ENCODE results near the gene UGT8.

DNA sequence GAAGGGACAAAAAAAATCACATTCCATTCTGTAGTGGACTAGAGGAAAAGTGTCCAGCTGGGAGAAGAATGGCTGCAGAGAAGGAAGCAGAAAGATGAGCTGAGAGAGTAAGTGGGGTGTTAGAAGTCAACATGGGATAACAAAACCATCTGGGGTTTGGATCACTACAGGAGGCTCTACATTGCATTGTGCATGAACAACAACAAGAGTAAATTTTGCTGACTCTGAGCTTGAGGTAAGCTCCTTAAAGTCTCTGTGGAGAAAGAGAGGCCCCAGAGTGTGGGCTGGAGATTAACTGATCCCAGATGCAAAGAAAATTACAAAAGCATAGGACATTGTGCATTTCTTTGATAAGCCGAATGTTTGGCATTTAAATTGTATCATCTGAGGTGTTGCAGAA, 128.9 kb downstream of the UGT8 start:
- TF ChIP-seq EZH2 (IDR thresholded peaks at IDR 0.05; ENCODE audit: borderline replicate concordance, low read length): no peak
- TF ChIP-seq, protein P1, sequence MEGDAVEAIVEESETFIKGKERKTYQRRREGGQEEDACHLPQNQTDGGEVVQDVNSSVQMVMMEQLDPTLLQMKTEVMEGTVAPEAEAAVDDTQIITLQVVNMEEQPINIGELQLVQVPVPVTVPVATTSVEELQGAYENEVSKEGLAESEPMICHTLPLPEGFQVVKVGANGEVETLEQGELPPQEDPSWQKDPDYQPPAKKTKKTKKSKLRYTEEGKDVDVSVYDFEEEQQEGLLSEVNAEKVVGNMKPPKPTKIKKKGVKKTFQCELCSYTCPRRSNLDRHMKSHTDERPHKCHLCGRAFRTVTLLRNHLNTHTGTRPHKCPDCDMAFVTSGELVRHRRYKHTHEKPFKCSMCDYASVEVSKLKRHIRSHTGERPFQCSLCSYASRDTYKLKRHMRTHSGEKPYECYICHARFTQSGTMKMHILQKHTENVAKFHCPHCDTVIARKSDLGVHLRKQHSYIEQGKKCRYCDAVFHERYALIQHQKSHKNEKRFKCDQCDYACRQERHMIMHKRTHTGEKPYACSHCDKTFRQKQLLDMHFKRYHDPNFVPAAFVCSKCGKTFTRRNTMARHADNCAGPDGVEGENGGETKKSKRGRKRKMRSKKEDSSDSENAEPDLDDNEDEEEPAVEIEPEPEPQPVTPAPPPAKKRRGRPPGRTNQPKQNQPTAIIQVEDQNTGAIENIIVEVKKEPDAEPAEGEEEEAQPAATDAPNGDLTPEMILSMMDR (IDR thresholded peaks at IDR 0.05; ENCODE audit: low read length): no peak
